Keratinocyte (primary cell): ENCODE measurements around the gene ESRRG. TPM values are rescaled to one million over a fixed set of nuclear protein-coding genes. Genes with fewer than 3 reads are reported as not detected.

Source experiments
- DNase-seq: peaks from one replicate; pipeline ENCODE4 v3.0.0-alpha.2; 2011; ENCODE audit warnings: low read depth, missing footprints, low spot score
- FAIRE-seq: peaks from 2 replicates; lab custom pipeline; 2011; peaks lifted over from hg19 to GRCh38; lab: Jason Lieb, UNC
- H2AFZ ChIP-seq: 2 replicates; pipeline ENCODE4 v1.6.0; 2012; ENCODE audit warnings: low read length, control low read depth, inconsistent platforms; ENCODE audit not compliant: control insufficient read depth
- H3K27ac ChIP-seq: 2 replicates; pipeline ENCODE4 v1.5.1; 2011; ENCODE audit warnings: low read length; ENCODE audit not compliant: control insufficient read depth, insufficient read depth
- H3K27me3 ChIP-seq: 3 replicates; pipeline ENCODE4 v1.6.0; 2011; ENCODE audit warnings: low read length; ENCODE audit not compliant: control insufficient read depth, insufficient read depth; ENCODE audit errors: extremely low read depth
- H3K36me3 ChIP-seq, 2 experiments: 2 replicates in 1 of 2; 3 replicates in 1 of 2; pipeline ENCODE4 v1.5.1; 2011; ENCODE audit warnings: low read length in 2 of 2, mild to moderate bottlenecking in 1 of 2; ENCODE audit not compliant: control insufficient read depth in 2 of 2, insufficient read depth in 2 of 2; ENCODE audit errors: extremely low read depth in 1 of 2
- H3K4me1 ChIP-seq: 3 replicates; pipeline ENCODE4 v1.5.1; 2011; ENCODE audit warnings: low read length; ENCODE audit not compliant: control insufficient read depth, insufficient read depth; ENCODE audit errors: extremely low read depth
- H3K4me2 ChIP-seq: 3 replicates; pipeline ENCODE4 v1.6.0; 2011; ENCODE audit warnings: low read depth, low read length; ENCODE audit not compliant: control insufficient read depth, insufficient read depth; ENCODE audit errors: extremely low read depth
- H3K4me3 ChIP-seq, 3 experiments: fragments of 200-600 bp in 1 of 3; sonication (generic) in 1 of 3; 2 replicates in 2 of 3; 3 replicates in 1 of 3; pipeline ENCODE4 v1.5.1; 2011 to 2016; ENCODE audit warnings: low read length in 3 of 3, mild to moderate bottlenecking in 3 of 3, control low read depth in 2 of 3, inconsistent platforms in 1 of 3, low read depth in 1 of 3, mixed read lengths in 1 of 3, mixed run types in 1 of 3, moderate library complexity in 1 of 3; ENCODE audit not compliant: control insufficient read depth in 2 of 3, insufficient read depth in 2 of 3; ENCODE audit errors: extremely low read depth in 1 of 3
- H3K79me2 ChIP-seq: 2 replicates; pipeline ENCODE4 v1.6.0; 2012; ENCODE audit warnings: low read length; ENCODE audit not compliant: control insufficient read depth, insufficient read depth
- H3K9ac ChIP-seq: 3 replicates; pipeline ENCODE4 v1.6.0; 2011; ENCODE audit warnings: low read length; ENCODE audit not compliant: control insufficient read depth, insufficient read depth; ENCODE audit errors: extremely low read depth
- H3K9me1 ChIP-seq: 3 replicates; pipeline ENCODE4 v1.6.0; 2011; ENCODE audit warnings: low read length; ENCODE audit not compliant: control insufficient read depth, insufficient read depth; ENCODE audit errors: extremely low read depth
- H3K9me3 ChIP-seq: 2 replicates; pipeline ENCODE4 v1.5.1; 2012; ENCODE audit warnings: low read depth, low read length; ENCODE audit not compliant: control insufficient read depth
- H4K20me1 ChIP-seq: 3 replicates; pipeline ENCODE4 v1.6.0; 2011; ENCODE audit warnings: low read length; ENCODE audit not compliant: control insufficient read depth, insufficient read depth; ENCODE audit errors: extremely low read depth
- CTCF ChIP-seq, 3 experiments: IDR thresholded peaks in 1 of 3; conservative IDR thresholded peaks in 1 of 3; optimal IDR thresholded peaks in 1 of 3; 2 replicates in 2 of 3; 3 replicates in 1 of 3; pipeline versions ENCODE3 to v1.5.1; 2011; ENCODE audit warnings: low read length in 3 of 3, mild to moderate bottlenecking in 3 of 3, moderate library complexity in 2 of 3, control low read depth in 1 of 3, inconsistent platforms in 1 of 3; ENCODE audit not compliant: insufficient read depth in 2 of 3; ENCODE audit errors: extremely low read depth in 1 of 3
- EZH2 ChIP-seq: IDR thresholded peaks from one replicate; pipeline ENCODE4 v1.6.1; 2012; ENCODE audit warnings: inconsistent platforms, mild to moderate bottlenecking, low read length, moderate library complexity
- dilution Hi-C: fragments of 300-500 bp; cut with MboI; formaldehyde crosslinking; loops from one replicate; pipeline ENCODE4 v1.7.0; 2020; ENCODE audit warnings: low sequenced_read_pairs; ENCODE audit not compliant: extremely low pct_ligation_motif_present
- polyA plus RNA-seq, 5 experiments: library from polyadenylated mRNA; depleted of rRNA in 3 of 5; stranded (reverse) in 3 of 5; stranded (forward) in 1 of 5; unstranded in 1 of 5; fragments of >200 nt; gene quantifications; 1 replicate in 1 of 5; 2 replicates in 3 of 5; 3 replicates in 1 of 5; pipeline versions ENCODE4 v1.2.1 to v1.2.3, GENCODE V29; 2011 to 2012; ENCODE audit warnings: missing spikeins in 2 of 5, low read depth in 1 of 5, low replicate concordance in 1 of 5

ESRRG gene
- polyA plus RNA-seq, 1 donor (not counting 4 experiments of a cell fraction or from before 2014, with no cell fraction given) = 0.08 TPM

GRCh38 chr1:216607067-216607697, 116.0 kb downstream of the ESRRG start:
- Histone ChIP-seq H3K79me2 (no peaks in the 10 kb centered on the region), H3K4me3 (no peak overlapping the region), H3K9me3 (no peaks in the 10 kb centered on the region), H3K4me2 (no peak overlapping the region), H3K9me1 (no peaks in the 10 kb centered on the region), H3K27me3 (no peaks in the 10 kb centered on the region), H3K9ac (no peak overlapping the region), H4K20me1 (no peaks in the 10 kb centered on the region), H3K36me3 (no peaks in the 10 kb centered on the region), H3K27ac (no peak overlapping the region), H3K4me1 (no peaks in the 10 kb centered on the region), H2AFZ (no peak overlapping the region)
- TF ChIP-seq CTCF (optimal IDR thresholded peaks at IDR 0.05 in 1 of 3, IDR thresholded peaks at IDR 0.05 in 1 of 3, conservative IDR thresholded peaks at IDR 0.05 in 1 of 3; ENCODE audit: extremely low read depth in 1 of 3, insufficient read depth in 2 of 3, low read length in 3 of 3) = no peak
- TF ChIP-seq EZH2 = no peak
- dilution Hi-C loops = no loop called here
- DNase-seq = no peak
- FAIRE-seq = no peak

- H3K9me3 ChIP-seq = no peaks in the 10 kb centered on the region
- TF ChIP-seq EZH2 (no peak), CTCF (optimal IDR thresholded peaks at IDR 0.05 in 1 of 3, IDR thresholded peaks at IDR 0.05 in 1 of 3, conservative IDR thresholded peaks at IDR 0.05 in 1 of 3; ENCODE audit: extremely low read depth in 1 of 3, insufficient read depth in 2 of 3, low read length in 3 of 3) (no peak)
- dilution Hi-C loops = no loop called here
- H3K4me2 ChIP-seq = no peak overlapping the region
- FAIRE-seq = no peak
- H3K4me3 ChIP-seq = no peak overlapping the region
- no peaks in the 10 kb centered on the region for H3K79me2 ChIP-seq
- H3K4me1 ChIP-seq = no peaks in the 10 kb centered on the region
- no peaks in the 10 kb centered on the region for H3K27me3 ChIP-seq
- H3K9ac ChIP-seq = no peak overlapping the region
- H4K20me1 ChIP-seq = no peaks in the 10 kb centered on the region
- DNase-seq = no peak
- H3K27ac ChIP-seq = no peak overlapping the region
- no peaks in the 10 kb centered on the region for H3K9me1 ChIP-seq
- no peaks in the 10 kb centered on the region for H3K36me3 ChIP-seq
- no peak overlapping the region for H2AFZ ChIP-seq
Measured at GRCh38 chr1:216606047-216606637, 117.1 kb downstream of the ESRRG start.
